ENCODE data around the gene NTF4. TPM values are rescaled to one million over a fixed set of nuclear protein-coding genes. Genes with fewer than 3 reads are reported as not detected.

The NTF4 gene
- total RNA-seq, 1 donor from 2014 or later = not detected

Other genes with a start within 250 kb of the NTF4 start
- gene HSD17B14, start 228.3 kb downstream of the NTF4 start, total RNA-seq = 1.9 TPM
- 106 TPM for gene PLEKHA4, start 196.2 kb downstream of the NTF4 start, total RNA-seq
- gene PPP1R15A, start 192.4 kb downstream of the NTF4 start, total RNA-seq = 87.0 TPM
- gene TULP2, start 166.1 kb downstream of the NTF4 start, total RNA-seq = 0.67 TPM
- 276 TPM for gene NUCB1, start 164.5 kb downstream of the NTF4 start, total RNA-seq
- gene DHDH, start 131.1 kb downstream of the NTF4 start, total RNA-seq = not detected
- 25.6 TPM for gene BAX, start 109.9 kb downstream of the NTF4 start, total RNA-seq
- 827 TPM for gene FTL, start 99.5 kb downstream of the NTF4 start, total RNA-seq
- gene GYS1, start 71.5 kb downstream of the NTF4 start, total RNA-seq = 175 TPM
- gene RUVBL2, start 70.9 kb downstream of the NTF4 start, total RNA-seq = 39.2 TPM
- not detected for gene LHB, start 47.7 kb downstream of the NTF4 start, total RNA-seq
- gene CGB3, start 40.5 kb downstream of the NTF4 start, total RNA-seq = not detected
- gene CGB2, start 32.9 kb downstream of the NTF4 start, total RNA-seq = not detected
- gene CGB1, start 27.9 kb downstream of the NTF4 start, total RNA-seq = not detected
- gene CGB5, start 21.0 kb downstream of the NTF4 start, total RNA-seq = not detected
- not detected for gene CGB8, start 15.7 kb downstream of the NTF4 start, total RNA-seq
- not detected for gene CGB7, start 7.1 kb downstream of the NTF4 start, total RNA-seq
- 0.27 TPM for gene KCNA7, start 7.9 kb upstream of the NTF4 start, total RNA-seq
- gene SNRNP70, start 20.6 kb upstream of the NTF4 start, total RNA-seq = 137 TPM
- gene LIN7B, start 49.6 kb upstream of the NTF4 start, total RNA-seq = 24.7 TPM
- gene C19orf73, start 54.3 kb upstream of the NTF4 start, total RNA-seq = 1.0 TPM
- gene PPFIA3, start 54.7 kb upstream of the NTF4 start, total RNA-seq = 10.1 TPM
- gene HRC, start 90.6 kb upstream of the NTF4 start, total RNA-seq = 907 TPM
- 44.1 TPM for gene TRPM4, start 93.0 kb upstream of the NTF4 start, total RNA-seq